GM18909 (cell line): Measurements from ENCODE around the gene TRIM2.

Source experiments
- ATAC-seq: cut with Tn5 transposase; IDR thresholded peaks from one replicate; pipeline ENCODE4 v1.9.1; 2021; ENCODE audit warnings: mild to moderate bottlenecking; ENCODE audit not compliant: unreplicated experiment, poor library complexity

Gene TRIM2

DNA sequence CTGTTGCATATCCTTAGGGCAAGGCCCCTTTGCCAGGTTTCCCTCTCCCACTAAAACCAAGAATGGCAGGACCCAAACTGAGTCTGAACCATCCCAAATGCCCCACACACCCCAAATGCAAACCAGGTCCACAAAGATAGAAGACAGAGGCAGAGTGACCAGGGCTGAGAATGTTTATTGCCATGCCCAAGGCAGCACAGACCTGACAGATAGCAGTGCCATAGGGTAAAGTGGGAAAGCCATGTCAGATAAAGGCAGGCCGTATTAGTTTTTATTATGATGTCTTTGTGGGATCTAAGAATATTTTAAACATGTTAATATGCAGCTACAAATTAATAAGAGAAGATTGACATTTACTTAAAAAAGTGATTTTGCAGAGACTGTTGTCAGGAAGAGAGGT lies 110.7 kb downstream of the TRIM2 start:
- no peak for ATAC-seq

DNA sequence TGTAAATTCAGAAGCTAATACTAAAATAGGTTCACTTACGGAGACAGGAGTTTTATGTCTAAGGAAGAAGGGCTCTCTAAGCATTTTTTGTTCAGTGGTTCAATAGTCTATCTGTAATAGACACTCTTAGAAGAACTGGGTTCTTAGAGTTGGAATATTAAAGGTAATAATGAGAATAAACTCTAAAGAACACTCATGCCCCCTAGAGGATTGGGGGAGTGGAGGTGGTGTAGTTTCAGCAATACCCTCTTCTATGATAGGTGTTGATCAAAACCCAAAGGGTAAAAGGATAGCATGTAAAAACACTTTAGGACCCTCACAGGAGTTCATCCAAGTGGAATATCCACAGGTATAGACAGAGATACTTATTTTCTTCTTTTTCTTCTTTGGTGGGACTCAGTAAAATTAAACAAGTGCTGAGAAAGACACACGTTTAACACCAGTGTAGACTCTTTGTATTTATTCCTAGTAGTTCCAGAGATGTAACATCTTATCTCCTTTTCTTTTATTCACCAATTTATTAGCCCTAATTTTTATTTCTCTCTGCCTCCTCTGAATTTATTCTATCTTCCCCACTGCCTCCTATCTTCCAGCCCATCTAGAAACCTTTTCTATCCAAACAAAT lies 114.6 kb downstream of the TRIM2 start:
- ATAC-seq = no peak

- no peak for ATAC-seq
Measured at GRCh38 chr4:153322791-153323190, 118.5 kb downstream of the TRIM2 start.

GRCh38 chr4:153324046-153324445 lies 119.8 kb downstream of the TRIM2 start:
- no peak for ATAC-seq

DNA sequence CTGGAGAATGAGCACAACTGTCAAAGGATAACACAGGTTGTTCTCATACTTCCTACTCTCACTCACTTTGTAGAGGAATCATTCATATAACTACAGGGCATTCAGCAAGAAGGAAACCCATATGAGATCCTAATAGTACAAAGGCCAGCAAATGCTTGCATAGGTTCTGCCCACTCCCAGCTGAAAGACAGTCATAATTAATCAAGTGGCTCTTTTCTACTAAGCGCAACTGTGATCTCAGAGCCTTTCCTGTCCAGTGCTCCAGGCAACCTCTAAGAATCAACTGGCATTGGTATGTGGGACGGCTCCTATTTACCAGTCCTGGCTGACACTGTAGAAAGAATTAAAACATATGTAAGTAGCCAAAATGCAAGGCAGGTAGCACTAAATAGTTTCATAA lies 121.3 kb downstream of the TRIM2 start:
- no peak for ATAC-seq

GRCh38 chr4:153326513-153326912 lies 122.3 kb downstream of the TRIM2 start:
- ATAC-seq = no peak

DNA sequence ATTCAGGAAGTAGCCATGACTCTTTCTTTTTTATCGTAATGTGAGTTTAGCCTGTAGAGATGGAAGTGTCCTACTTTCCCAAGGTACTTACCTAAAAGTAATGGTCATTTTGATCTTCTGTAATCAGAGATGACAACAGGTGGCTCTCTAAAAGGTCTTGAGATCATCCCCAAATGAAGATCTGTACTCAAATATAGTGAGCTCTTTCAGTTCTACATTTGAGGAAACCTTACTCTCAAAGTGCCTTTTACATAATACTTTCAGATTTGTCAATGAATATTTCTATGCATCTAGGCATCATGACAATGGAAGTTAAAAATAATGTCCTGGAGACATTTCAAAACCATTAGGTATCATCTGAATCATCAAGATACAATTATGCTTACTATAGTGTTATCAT lies 123.0 kb downstream of the TRIM2 start:
- ATAC-seq = no peak

DNA sequence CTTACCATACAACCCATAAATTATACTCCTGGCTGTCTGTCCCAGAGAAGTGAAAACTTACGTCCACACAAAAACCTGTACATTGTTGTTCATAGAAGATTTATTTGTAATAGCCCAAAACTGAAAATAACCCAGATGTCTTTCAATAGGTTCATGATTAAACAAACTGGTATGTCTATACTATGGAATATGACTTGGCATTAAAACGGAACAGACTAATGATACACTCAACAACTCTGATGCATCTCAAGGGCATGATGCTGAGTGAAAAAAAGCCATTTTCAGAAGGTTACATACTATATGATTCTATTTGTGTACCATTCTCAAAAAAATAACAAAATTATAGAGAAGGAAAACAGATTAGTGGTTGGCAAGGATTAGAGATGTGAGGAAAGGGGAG lies 128.7 kb downstream of the TRIM2 start:
- ATAC-seq = no peak

DNA sequence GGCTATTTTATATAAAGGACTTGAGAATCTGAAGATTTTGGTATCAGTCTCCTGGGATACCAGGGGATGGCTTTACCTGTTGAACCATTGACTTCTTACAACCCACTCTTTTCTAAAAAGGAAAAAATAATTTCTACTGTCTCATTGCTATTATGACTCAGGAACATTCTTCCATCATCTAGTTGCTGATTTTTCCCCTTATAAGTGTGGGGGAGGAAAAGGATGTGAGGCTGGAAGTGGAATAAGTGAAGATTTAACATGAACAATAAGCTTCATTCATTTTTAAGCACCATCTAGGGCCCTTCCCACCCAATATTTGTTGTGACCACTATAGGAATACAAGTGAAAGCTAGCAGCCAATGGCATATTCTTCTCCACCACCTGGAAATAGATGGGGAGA lies 129.6 kb downstream of the TRIM2 start:
- ATAC-seq = no peak

- no peak for ATAC-seq
Measured at GRCh38 chr4:153335665-153336064, 131.4 kb downstream of the TRIM2 start.

DNA sequence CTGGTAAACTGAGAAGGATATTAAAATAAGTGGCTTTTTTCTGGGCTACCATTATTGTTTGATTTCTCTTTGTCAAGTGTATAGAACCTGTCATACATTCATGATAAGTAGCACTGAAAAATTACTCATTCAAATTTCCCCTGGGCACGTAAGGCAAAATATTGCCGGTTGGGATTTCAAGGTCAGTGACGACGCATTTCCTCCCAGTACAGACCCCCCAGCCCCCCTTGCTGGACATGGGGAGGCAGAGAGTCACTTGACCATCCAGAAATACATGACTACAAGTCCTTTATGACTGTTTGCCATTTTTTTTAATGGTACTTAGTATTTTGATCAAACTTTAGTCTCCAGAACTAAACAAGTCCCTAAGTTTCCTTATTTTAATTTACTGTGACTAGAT lies 133.4 kb downstream of the TRIM2 start:
- ATAC-seq = no peak

- ATAC-seq = no peak
Measured at GRCh38 chr4:153341575-153342090, 137.4 kb downstream of the TRIM2 start.

DNA sequence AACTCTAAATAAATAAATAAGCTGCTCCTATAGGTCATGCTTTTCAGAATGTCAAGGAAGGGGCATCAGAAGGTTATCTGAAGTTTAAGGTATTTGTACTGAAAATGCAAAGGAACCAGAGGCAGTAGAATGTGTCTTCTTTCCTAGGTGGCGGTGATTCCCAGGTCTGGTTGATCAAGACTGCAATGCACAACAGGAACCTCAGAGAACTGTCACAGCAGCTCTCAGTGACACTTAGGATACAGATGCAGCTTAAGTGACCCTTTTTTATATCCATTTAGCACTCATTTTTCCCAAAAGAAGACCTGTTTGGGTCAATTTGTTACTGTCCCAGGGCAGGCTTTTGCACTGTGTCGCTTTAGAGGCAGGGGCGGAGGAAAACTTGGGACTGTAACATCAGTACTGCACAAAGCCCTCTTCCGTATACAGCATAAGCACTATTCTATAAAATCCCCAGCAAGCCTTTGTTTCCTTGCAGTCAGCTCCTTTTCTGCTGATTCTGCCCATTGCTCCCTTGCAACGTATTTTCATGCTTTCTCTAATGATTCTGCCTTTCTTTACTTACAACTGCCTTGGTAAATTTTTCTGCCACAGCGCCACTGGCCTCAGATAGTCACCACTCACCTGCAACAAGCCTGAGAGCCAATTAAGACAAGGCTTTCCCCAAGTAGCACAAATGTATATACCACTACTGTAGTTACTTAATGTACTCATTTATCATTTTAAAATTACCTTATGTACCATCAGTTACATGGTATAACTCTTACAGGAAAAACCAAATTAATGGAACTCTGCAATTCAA lies 138.7 kb downstream of the TRIM2 start:
- ATAC-seq = no peak

DNA sequence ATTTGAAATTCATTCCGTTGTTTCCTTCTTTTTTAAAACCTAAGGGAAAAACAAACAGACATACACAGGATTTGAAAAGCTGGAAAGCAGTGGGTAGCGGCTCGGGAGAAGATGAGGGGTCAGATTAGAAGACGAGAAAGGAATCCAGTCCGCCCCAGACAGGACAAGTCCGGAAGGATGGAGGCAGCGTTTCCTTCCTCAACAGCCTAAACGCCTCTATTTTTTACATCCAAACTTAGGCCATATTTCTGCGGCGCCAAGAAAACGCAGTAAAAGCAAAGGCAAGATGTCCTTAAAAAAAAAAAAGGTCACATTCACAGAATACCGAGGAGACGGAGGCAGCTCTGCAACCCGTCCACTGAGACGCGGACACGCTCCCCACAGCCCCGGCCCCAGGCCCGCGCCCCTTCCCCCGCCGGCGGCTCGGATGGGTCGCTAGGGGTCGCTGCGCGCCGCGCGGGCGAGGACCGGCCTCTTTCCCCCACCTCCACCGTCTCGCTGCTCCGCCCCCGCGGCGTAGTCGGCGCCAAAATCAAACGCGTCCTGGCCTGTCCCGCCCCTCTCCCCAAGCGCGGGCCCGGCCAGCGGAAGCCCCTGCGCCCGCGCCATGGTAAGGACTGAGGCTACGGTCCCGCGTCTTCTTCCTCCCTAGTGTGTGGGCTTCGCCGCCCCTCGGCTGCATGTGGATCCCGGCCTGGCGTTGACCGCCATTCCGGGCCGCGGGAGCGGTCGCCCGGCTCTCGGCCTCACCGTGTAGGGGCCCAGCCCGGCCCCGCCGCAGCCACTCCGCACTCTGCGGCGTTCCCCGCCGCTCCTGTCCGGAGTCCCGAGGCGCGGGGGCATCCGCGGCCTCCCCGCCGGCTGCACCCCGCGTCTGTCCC lies 140.1 kb downstream of the TRIM2 start, which contains the start of gene MND1:
MND1 (plus strand) TSS at position 558 of the 881 bp plus-strand sequence; CDS start at position 608, 50 bp downstream.
- ATAC-seq = peak; percentile 81

DNA sequence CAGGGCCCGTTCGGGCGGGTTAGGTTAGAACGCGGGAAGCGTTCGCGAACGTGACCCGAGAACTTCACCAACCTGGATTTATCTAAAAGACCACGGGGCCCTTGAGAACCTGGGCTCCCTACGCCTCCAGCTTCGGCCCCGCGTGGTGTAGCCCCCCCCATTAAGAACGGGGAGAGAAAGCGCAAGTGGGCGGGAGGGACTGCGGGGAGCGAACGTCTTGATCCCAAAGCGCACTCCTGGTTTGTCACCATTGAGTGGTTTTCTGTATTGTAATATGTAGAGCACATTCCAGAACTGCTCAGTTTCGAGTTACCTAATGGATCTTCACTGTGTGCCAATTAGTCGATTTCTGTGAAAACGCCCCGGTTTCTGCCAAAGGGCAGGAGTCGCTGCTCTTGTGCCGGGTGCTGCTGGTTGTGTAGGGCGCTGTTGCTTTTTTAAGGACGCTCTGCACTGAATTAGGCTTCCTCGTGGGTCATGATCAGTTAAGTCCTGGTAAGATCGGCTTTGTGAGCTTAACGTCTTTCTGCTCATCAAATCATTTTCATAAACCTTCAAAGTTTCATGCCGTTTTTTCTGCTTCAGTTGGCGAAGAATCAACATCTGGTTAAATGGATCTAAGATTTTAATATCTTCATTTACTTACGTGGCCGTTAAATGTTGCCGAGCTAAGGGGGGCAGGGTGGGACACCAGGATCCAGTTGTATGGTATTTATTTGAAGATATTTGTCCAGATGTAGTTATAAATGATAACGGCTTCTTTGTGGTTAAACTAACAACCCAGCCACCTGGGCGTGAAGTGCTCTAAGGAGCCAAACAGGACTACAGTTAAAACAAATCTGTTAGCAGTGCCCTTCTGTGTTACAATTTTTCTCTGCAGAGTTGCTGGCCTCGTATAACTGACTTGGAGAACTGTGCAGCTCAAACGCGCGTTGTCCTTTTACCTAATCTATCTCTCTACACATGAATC lies 141.1 kb downstream of the TRIM2 start:
- ATAC-seq = peak; percentile 34

DNA sequence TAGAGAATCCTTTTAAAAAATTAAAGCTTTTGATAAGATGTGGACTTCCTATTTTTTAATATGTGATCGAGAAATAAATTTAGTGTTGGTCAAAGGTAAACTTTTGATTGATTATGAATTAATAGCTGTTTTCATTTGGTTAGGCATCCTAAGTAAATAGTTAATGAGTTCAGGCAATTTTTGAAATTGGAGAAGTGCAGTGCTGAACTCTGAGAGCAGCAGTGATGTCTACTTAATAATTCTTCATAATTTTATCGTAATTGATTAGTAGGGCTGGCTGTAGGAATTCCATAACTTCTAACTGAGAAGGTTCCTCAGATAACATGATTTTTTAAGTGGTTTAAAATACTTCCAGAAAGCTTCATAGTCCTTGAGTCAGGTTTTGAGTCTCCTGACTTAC lies 141.8 kb downstream of the TRIM2 start:
- ATAC-seq = no peak

GRCh38 chr4:153346563-153346962 lies 142.3 kb downstream of the TRIM2 start:
- no peak for ATAC-seq

- no peak for ATAC-seq
Measured at GRCh38 chr4:153347117-153347516, 142.9 kb downstream of the TRIM2 start.

GRCh38 chr4:153348006-153348405 lies 143.8 kb downstream of the TRIM2 start:
- ATAC-seq = no peak
